ENCODE results near the gene SLC12A5. TPM values are rescaled to one million over a fixed set of nuclear protein-coding genes. Genes with fewer than 3 reads are reported as not detected.

Gene SLC12A5
- polyA plus RNA-seq, 4 donors, result 1.9 to 2.6 (median 2.2) TPM

DNA sequence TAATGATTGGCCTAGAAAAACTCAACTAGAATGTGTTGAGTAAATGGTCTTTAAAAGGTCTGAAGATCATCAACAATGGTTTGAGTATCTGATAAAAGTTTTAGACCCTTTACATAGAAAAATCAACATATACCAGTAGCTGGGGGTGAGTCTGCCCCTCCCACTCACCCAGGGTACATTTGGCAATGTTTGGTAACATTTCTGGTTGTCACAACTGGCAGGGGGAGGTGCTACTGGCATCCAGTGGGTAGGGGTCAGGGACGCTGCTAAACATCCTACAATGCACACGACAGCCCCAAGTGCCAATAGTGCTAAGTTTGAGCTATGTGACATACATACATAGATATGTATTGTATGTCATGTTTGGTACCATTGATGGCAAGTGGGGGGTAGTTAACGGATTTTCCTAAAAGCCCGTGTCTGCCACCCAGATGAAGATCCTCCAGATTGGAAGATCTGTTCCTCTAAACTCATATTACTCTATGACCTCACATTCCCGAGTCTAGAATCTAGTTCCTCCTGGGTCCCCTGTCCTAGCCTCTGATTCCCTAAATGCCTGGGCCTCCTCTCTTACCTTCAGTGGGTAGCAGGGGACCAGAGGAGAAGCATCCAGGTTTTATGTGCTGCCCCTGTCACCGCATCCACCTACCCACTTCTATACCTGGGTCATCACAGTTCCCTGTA, 22.9 kb upstream of the SLC12A5 start:
- DNase-seq (ENCODE audit: low read depth in 4 of 4, low spot score in 3 of 4), result no peak

DNA sequence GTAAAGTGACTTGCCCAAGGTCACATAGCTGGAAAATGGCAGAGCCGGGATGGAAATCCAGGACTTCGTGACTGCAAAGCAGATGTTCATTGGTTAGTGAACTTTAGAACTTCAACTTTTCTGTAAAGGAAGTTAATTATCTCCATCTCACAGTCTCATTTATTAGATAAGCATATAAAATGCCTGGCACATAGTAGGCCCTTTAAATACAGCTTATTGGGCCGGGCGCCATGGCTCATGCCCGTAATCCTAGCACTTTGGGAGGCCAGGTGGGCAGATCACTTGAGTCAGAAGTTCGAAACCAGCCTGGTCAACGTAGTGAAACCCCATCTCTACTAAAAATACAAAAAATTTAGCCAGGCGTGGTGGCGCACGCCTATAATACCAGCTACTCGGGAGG, 22.1 kb upstream of the SLC12A5 start:
- no peak for DNase-seq (ENCODE audit: low read depth in 4 of 4, low spot score in 3 of 4)

DNA sequence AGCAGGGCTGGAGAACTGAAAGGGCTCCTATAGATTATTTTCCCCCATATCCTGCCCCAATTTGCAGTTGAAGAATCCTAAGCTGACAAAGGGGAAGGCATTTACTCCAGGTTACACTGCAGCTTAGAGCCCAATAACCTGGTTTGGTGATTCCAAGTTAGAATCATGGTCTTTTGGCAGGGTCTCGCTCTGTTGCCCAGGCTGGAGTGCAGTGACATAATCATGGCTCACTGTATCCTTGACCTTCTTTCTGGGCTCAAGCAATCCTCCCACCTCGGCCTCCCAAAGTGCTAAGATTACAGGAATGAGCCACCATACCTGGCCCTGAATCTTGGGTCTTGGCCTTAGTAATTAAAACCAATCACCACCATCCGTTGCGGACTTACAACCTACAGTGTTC, 21.3 kb upstream of the SLC12A5 start:
- DNase-seq (ENCODE audit: low read depth in 4 of 4, low spot score in 3 of 4), result no peak

DNA sequence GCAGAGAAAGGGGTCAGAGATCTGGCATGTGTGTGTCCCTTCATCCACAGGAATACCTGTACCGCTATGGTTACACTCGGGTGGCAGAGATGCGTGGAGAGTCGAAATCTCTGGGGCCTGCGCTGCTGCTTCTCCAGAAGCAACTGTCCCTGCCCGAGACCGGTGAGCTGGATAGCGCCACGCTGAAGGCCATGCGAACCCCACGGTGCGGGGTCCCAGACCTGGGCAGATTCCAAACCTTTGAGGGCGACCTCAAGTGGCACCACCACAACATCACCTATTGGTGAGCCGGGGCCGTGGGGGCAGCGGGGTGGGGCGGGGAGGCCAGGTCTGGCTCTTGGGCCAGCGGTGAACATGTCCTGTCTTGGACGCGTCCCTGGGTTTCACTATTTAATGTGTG, 19.2 kb upstream of the SLC12A5 start:
- no peak for DNase-seq (ENCODE audit: low read depth in 4 of 4, low spot score in 3 of 4)

DNA sequence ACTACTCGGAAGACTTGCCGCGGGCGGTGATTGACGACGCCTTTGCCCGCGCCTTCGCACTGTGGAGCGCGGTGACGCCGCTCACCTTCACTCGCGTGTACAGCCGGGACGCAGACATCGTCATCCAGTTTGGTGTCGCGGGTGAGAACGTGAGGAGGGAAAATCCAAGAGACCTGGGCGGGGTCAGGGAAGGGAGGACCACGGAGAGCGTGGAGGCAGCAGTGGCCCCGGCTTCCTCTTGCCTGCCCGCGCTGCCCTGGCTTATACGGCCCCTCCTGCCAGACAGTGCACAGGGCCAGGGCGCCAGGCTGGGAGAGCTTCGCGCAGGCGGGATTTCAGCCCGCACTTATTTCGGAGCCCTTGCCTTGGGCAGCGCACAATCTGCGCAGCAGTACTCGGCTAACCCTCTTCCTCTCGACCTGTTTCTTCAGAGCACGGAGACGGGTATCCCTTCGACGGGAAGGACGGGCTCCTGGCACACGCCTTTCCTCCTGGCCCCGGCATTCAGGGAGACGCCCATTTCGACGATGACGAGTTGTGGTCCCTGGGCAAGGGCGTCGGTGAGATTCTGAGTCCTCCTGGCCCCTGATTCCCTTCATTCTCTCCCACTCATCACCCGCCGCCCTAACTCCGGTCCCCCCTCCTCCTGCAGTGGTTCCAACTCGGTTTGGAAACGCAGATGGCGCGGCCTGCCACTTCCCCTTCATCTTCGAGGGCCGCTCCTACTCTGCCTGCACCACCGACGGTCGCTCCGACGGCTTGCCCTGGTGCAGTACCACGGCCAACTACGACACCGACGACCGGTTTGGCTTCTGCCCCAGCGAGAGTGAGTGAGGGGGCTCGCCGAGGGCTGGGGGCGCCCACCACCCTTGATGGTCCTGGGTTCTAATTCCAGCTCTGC, 18.3 kb upstream of the SLC12A5 start:
- no peak for DNase-seq (ENCODE audit: low read depth in 4 of 4, low spot score in 3 of 4)

DNA sequence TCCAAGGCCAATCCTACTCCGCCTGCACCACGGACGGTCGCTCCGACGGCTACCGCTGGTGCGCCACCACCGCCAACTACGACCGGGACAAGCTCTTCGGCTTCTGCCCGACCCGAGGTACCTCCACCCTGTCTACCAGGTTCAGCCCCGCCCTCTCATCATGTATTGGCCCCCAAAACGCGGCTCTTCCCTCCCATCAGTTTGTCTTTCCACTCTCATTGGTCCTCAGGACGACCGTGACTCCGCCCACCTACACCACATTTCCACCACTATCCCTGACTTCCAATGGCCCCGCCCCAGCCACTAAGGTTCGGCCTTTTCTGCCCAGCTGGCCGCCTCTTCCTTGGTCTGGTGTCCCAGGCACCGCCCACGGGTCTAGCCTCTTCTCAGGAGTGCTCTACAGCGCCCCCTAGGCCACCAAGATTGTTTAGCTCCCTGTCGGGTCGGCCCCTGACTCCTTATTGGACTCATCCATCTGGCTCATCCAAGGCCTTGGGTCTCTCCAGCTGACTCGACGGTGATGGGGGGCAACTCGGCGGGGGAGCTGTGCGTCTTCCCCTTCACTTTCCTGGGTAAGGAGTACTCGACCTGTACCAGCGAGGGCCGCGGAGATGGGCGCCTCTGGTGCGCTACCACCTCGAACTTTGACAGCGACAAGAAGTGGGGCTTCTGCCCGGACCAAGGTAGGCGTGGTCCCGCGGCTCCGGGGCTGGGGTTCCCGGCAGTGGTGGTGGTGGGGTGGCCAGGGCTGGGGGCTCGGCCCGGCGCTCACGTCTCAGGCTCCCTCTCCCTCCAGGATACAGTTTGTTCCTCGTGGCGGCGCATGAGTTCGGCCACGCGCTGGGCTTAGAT, 17.2 kb upstream of the SLC12A5 start:
- DNase-seq (ENCODE audit: low read depth in 4 of 4, low spot score in 3 of 4), result peak in 1 of 4 donors; percentile 7

DNA sequence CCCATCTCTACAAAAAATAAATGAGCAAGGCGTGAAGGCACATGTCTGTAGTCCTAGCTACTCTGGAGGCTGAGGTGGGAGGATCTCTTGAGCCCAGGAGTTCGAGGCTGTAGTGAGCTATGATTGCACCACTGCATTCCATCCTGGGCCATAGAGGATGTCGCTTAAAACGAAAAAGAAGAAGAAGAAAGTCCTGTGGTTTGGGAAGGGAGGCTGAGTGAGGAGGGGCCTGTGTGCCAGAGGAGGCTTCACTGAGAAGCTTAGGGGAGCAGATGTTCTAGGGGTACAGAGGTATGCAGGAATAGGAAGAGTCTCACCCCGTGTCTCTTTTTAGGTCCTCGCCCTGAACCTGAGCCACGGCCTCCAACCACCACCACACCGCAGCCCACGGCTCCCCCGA, 16.1 kb upstream of the SLC12A5 start:
- DNase-seq (ENCODE audit: low read depth in 4 of 4, low spot score in 3 of 4), result no peak

DNA sequence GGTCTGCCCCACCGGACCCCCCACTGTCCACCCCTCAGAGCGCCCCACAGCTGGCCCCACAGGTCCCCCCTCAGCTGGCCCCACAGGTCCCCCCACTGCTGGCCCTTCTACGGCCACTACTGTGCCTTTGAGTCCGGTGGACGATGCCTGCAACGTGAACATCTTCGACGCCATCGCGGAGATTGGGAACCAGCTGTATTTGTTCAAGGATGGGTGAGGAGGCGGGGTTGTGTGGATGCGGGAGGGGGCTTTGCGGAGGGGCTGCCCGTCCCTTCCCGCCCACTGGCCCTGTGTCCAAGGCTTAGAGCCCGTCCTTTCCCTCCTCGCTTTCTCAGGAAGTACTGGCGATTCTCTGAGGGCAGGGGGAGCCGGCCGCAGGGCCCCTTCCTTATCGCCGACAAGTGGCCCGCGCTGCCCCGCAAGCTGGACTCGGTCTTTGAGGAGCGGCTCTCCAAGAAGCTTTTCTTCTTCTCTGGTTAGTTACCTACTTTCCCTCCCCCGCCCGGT, 15.6 kb upstream of the SLC12A5 start:
- no peak for DNase-seq (ENCODE audit: low read depth in 4 of 4, low spot score in 3 of 4)

DNA sequence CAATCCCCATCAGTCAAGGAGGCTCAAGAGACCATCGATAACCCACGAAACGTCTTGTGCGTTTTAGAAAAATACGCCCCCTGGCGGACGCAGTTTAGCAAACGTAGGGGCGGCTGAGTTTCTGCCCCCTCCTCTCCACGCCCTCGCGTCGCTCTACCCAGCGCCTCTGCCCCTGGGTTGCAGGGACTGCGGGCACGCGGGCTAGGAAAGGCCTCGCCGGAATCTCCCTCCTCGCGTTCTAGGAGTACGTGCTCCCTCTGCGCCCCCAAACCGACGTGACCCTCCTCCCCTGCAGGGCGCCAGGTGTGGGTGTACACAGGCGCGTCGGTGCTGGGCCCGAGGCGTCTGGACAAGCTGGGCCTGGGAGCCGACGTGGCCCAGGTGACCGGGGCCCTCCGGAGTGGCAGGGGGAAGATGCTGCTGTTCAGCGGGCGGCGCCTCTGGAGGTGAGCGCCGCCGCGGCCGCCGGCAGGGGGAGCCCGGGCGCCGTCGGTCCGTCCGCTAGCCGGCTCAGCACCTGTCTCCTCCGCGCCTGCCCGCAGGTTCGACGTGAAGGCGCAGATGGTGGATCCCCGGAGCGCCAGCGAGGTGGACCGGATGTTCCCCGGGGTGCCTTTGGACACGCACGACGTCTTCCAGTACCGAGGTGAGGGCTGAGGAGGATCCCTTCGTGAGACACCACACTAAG, 15.0 kb upstream of the SLC12A5 start:
- DNase-seq (ENCODE audit: low read depth in 4 of 4, low spot score in 3 of 4), result peak in 1 of 4 donors; percentile 18

DNA sequence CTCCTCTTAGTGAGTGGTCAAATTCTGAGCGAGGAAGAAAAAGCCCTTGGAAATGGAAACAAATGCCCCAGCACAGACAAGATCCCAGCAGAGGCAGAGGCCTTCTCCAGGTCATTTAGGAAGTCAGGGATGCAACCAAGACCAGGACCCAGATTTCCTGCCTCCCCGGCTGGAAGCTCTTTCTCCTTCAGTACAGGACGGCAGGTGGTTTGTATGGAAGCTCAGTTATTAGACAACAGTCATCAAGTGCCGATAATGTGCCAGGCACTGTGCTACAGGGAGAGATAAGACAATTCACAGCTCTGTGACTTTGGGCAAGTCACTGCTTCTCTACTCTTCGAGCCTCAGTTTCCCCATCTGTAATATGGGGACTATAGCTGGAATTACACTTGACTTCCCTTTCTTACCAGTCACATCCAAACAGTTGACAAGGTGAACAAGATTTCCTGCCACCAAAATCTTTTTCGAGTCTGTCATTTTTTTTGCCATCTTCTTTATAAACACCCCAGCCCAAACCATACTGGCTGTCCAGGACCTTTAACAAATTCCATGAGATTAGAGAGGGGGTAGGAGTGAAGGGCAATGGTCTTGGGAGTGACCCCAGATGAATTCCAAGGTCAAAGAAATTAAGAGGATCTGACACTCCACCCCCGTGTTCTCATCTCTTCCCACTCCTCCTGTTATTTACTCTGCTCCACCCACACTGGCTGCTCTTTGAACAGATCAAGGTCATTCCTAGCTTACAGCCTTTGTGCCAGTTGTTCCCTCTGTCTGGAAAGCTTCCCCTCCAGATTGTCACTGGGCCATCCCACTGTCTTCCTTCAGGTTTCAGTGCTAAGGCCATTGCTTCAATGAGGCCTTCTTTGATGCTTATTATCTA, 14.3 kb upstream of the SLC12A5 start:
- no peak for DNase-seq (ENCODE audit: low read depth in 4 of 4, low spot score in 3 of 4)

DNA sequence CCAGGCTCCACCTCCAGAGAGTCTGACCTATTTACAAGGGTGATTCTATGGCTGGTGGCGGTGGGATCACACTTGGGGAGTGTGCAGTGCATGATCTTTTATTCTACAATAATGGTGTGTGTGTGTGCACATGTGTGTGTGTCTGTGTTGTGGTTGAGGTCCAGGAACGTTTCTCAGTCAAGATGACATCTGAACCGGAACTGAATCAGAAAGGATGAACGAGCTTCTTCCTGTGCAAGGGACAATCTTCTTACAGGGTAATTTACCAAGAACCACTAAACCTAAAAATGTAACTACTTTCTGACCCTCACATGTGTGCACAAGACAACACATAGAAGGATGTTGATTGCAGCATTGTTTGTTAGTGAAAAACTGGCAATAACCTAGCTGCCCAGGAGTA, 11.7 kb upstream of the SLC12A5 start:
- no peak for DNase-seq (ENCODE audit: low read depth in 4 of 4, low spot score in 3 of 4)

DNA sequence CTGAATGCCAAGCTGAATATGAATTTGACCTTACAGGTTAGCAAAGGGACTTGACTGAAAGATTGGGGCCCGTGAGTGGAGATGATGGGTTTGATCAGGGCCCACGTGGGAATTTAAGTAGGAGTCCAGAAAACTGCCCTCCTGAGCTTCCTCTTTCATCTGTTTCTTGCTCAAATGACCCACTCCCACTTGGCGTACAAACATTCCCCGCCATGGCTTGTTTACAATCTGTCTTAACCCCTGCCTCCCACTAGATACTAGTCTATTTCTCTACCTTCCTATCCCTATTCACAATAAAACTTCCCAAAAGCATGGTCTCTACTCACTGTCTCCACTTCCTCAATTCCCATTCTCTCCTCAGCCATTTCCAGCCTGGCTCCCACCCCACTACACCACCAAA, 10.9 kb upstream of the SLC12A5 start:
- DNase-seq (ENCODE audit: low read depth in 4 of 4, low spot score in 3 of 4), result no peak

DNA sequence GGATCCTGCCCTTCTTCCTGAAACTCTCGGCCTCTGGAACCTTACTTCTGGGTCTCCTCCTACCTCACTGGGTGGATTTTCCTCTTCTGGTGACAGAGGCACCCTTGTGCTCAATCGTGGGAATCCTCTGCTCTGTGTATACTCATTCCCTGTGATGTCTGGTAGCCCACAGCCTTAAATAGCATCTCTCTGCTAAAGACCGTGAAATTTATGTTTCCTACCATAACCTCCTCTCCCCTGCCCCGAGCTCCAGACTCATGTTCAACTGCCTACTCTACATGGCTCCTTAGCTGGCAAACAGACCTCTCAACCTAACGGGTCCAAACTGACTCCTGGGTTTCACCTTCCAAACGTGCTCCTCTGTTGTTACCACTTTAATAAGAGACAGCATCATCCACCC, 10.4 kb upstream of the SLC12A5 start:
- DNase-seq (ENCODE audit: low read depth in 4 of 4, low spot score in 3 of 4), result no peak

DNA sequence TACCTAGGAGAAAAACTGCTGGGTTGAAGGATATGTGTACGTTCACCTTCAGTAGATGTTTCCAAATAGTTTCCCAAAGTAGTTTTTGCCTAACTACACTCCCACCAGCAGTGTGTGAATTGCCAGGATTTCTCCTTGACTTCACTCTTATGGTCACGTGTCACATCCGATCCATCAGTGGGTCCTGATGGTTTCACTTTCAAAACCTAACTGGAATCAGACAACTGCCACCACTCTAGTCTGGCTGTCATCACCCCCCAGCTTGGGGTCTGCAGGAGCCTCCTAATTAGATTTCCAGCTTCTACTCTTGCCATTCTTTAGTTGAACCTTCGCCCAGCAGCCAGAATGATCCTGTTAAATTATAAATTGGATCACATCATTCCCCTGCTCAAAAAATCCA, 8.5 kb upstream of the SLC12A5 start:
- no peak for DNase-seq (ENCODE audit: low read depth in 4 of 4, low spot score in 3 of 4)

DNA sequence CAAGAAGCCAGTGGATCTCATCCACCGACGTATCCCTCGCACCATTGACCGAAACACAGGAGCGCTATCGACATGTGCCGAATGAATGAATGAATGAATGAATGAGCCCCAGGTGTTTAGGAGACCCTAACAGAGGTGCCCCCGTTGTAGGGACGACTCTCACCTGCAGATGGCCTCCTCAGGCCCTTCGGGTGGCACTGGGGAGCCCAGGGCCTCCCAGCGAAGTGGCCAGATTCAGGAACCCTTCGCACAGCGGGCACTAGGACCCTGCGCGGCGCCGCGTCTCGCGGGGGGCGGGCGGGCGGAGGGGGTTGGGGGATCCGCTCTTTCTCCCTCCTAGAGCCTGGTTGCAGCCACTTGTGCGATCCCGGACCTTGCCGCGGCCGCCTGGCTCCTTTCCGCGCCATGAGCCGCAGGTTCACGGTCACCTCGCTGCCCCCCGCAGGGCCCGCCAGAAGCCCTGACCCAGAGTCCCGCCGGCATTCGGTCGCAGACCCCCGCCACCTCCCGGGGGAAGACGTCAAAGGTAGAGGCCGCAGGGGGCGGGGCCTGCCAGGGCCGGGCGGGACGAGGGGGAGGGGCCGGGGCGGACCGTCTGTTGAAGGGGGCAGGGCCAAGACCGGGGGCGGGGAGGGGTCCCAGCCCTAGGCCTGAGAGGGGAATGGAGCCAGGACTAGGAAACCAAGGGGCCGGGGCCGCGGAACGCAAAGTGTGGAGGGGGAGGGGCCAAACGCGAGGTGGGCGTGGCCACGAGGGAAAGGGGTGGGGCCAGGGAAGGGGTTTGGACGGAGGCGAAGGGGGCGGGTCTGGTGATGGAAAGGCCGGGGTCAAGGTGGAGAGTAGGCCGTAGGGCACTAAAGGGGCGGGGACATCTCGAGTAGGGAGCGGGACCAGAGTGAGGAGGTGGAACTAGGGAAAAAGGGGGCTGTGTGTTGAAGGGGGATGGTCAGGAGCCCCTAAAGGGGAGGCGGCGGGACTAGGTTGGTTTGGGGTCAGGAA, 7.4 kb upstream of the SLC12A5 start:
- DNase-seq (ENCODE audit: low read depth in 4 of 4, low spot score in 3 of 4), result peak in 1 of 4 donors; percentile 5

DNA sequence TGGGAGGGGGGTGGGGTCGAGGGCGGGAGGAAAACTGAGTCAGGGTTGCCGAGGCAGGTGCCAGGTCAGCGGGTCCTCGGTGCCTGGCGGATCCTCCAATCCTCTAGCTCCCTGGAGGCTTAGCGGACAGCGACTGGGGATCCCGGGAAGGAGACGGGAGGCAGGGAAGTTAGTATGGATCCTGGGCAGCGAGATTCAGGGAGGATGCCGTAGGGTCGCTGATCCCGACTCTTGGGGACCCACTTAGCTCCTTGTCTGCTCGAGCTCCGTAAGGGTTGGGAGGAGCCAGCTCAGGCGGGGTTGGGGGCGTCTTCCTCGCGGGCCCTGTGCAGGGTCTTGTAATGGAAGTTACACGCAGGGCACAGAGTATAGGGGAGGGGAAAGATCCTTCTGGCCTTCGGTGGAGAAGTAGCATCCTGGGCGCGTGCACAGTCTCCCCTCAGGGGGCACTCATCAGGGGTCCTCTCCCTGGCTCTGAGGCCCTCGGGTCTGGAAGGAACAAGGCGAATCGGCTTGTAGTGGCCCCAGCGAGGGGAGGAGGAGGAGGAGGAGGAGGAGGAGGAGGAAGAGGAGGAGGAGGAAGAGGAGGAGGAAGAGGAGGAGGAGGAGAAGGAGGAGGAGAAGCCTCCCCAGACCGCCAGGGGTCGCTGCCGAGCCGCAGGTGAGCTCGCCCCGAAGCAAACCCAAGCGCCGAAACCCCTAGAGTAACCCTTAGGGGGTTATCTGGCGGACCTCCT, 6.4 kb upstream of the SLC12A5 start:
- DNase-seq (ENCODE audit: low read depth in 4 of 4, low spot score in 3 of 4), result no peak

DNA sequence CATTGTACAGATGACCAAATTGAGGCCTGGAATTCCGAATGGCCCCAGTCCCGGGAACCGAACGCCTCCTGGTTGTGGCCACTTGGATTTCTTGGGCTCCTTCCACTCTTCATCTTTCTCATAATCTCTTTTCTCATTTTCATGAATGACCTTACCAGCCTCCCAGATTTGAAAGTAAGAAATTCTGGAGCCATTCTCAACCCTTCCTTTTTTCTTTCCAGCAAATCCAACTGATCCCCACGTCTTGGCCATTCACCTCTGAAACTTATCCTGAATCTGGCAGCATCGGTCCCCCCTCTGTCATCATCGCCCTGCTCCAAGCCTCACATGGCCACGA, 5.9 kb upstream of the SLC12A5 start:
- no peak for DNase-seq (ENCODE audit: low read depth in 4 of 4, low spot score in 3 of 4)

DNA sequence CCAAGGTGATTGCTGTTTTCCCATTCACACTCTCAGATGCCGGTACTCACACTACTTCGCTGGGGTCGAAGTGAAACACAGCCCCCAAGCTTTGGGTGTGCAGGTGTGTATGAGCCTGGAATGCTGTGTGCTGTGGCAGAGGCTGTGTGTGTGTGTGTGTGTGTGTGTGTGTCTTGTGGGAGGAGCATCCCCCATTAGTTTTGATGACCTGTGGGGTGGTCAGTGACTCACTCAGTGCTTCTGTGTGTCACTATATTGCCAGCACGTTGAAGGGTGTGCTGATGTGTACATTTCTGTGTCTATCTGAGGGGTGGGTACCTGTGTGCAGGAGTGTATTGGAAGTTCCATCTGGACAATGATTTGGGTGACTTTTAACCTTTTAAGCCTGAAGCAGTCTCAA, 5.0 kb upstream of the SLC12A5 start:
- no peak for DNase-seq (ENCODE audit: low read depth in 4 of 4, low spot score in 3 of 4)

All from right renal pelvis (tissue), 4 donors.